ENCODE measurements around the gene STMN3.
"Not testable (repeated sequence)": the region's sequence is repeated elsewhere in the genome, so short reads cannot be mapped to it uniquely, and the experiment has no call there.

STMN3 gene

DNA sequence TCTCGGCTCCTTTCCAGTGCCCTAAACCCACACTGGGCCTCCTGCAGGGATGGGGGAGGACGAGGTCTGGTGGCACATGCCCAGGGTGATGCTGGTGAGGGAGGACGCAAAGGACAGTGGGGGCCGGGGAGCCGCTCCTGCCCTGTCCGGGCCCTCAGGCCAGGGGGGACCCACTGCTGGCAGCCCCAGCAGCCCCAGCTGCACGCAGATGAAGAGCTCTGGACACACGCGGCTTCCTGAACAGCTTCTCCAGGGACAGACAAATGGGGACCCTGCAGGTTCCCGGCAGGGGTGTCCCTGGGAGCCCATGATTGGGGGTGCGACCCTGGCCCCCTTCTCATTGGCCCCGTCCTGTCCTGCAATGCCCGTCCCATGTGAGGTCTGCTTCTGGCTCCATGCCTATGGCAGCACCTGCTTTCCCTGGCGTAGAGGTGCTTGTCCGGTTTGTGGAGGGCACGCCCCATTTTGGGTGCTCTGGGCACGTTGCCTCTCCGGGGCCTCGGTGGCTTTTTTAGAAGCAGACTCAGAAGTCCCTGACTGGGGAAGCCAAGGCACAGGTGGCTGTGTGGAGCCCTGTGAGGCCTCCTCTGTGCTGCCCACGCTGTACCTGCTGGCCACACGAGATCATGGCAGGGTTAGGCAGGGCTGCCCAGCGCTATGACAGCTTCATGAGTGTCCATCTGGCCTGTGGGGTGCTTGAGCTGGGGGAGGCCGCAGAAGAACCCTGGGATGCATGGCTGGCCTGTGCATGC lies 27.8 kb upstream of the STMN3 start:
- H3K4me3 ChIP-seq (ENCODE audit: low read depth, low read length), result no peak overlapping the region
- no peak for DNase-seq (ENCODE audit: low read depth)

DNA sequence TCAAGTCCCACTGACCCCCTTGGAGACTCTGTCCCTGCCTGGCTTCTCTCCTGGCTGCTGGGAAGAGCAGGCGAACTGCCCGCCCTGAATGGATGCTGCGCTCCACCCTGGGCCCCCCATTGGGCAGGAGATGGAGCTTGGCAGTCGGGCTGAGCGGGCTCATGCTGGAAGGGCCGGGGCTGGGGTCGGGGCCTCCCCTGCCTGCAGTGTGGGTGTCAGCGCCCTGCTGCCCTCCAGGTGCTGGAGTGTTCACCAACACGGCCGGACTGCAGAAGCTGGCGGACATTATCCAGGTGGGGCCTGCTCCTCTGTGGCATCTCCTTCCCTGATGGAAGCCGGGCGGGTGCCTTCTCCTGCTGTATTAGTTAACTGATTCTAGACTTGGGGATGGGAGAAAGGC lies 27.2 kb upstream of the STMN3 start:
- no peak overlapping the region for H3K4me3 ChIP-seq (ENCODE audit: low read depth, low read length)
- no peak for DNase-seq (ENCODE audit: low read depth)

DNA sequence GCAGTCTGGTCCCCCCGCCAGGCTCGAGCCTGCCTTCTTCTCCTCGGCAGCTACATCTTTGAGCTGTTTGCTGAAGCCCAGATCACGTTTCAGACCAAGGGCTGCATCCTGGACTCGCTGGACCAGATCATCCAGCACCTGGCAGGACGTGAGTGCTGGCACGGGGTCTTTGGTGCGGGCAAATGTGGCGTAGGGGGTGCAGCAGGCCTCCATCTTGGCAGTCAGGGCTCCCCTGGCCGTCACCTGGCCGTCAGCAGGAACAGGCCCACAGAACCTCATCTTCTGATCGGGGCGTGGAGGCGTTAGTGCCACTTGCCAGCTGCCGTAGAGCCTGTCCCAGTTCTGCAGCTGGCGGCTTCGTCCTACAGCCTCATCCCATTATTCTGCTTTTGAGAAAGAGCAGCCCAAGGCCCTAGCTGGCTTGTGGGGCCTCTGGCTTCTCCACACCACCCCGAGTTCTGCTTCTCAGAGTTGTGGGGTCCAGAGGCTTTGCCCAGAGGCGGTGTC lies 26.6 kb upstream of the STMN3 start:
- H3K4me3 ChIP-seq (ENCODE audit: low read depth, low read length), result no peak overlapping the region
- no peak for DNase-seq (ENCODE audit: low read depth)

DNA sequence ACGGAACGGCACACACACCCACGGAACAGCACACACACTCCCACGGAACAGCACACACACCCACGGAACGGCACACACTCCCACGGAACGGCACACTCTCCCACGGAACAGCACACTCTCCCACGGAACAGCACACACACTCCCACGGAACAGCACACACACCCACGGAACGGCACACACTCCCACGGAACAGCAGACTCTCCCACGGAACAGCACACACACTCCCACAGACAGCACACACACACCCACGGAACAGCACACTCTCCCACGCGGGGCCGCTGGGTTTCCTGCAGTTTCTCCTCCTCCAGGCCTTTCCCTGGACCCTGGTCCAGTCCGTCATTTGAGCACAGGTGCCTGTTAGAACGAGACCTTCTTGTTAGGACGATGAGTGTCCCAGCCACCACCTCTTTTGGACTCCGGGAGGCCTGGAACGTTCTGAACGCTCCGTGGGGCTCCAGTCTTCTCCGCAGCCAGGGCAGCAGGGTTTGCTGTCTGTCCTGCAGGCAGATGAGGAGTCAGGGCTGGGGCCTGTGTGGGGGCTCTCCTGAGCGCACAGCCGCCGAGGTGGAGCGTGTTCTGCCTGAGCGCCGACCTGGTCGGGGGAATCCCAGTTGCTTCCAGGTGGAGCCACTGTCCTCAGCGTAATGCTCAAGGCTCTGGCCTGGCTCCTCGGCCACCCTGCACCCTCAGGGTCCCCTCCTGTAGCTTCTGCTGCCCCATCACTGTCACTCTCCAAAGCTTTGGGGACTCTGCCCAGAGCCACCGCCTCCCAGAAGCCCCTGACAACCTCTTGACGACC lies 25.6 kb upstream of the STMN3 start:
- H3K4me3 ChIP-seq (ENCODE audit: low read depth, low read length), result no peak overlapping the region

DNA sequence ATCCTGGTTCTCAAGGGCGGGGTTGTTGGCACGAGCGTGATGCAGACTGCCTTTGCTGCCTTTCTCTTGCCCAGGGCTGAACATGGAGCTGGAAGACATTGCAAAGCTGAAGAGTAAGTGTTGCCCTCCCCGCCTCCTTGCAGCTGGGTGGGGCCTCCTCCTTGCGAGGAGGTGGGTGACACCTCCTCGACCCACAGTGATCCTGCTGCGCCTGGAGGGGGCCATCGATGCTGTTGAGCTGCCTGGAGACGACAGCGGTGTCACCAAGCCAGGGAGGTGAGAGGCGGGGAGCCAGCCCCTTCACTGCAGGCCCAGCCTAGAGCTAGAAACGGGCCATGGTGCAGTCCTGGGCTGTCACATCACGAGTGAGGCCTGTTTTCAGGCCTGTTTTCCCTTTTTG lies 24.8 kb upstream of the STMN3 start:
- no peak for DNase-seq (ENCODE audit: low read depth)
- H3K4me3 ChIP-seq (ENCODE audit: low read depth, low read length), result no peak overlapping the region

More for the DNA sequence above, 25.6 kb upstream of the STMN3 start:
- no peak for DNase-seq (ENCODE audit: low read depth)

DNA sequence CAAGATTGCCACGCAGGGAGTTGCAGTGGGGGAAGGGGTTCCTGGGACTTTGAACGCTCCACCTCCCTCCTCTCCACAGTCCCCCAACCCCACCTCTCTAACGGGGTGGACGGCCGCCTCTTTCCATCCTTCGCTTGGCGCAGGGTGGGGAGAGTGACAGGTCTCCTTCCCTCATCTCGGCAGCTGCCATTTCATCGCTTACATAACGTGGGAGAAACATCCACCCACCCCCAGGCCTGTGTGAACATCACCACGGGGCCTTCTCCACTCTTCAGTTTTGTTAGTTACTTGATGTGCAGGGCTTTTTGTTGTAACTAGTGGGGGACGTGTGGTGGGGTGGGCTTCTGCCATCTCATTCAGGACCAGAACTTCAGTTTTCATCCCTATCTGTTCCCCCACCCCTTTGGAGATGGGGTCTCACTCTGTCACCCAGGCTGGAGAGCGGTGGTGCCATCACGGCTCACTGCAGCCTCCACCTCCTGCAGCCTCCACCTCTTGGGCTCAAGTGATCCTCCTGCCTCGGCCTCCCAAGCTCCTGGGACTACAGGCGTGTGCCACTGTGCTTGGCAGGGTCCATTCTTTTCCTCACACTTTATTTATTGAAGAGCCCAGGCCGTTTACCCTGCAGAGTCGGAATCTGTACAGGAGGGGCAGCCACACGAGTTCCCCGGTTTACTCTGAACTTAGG lies 22.6 kb upstream of the STMN3 start:
- no peak for DNase-seq (ENCODE audit: low read depth)
- H3K4me3 ChIP-seq (ENCODE audit: low read depth, low read length), result no peak overlapping the region

DNA sequence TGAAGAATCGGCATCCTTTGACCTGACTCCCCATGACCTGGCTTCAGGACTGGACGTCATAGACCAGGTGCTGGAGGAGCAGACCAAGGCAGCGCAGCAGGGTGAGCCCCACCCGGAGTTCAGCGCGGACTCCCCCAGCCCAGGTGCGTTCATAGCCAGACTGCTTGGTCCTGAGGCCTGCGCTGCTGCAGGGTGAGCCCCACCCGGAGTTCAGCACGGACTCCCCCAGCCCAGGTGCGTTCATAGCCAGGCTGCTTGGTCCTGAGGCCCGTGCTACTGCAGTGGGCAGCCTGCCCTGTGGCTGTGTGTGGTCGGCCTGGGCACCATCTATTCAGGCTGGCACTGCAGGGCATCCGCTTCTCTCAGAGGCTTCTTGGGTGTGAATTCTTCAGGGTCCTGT lies 20.7 kb upstream of the STMN3 start:
- no peak overlapping the region for H3K4me3 ChIP-seq (ENCODE audit: low read depth, low read length)
- no peak for DNase-seq (ENCODE audit: low read depth)

DNA sequence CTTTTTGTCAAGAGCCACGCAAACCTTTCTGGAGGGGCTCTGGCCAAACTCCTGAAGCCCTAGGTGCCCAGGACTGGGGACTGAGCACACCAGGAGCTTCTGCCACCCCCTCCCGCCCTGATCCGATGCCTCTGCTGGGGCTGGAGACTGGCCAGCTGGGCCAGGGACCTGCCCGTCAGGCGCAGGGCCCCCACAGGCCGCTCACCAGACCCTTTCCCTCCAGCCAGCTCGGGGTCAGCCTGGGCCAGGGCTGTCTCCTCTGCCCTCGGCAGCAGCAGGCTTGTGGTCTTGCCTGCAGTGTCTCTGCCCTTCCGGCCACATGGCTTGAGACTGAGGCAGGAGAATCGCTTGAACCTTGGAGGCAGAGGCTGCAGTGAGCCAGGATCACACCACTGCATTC lies 19.4 kb upstream of the STMN3 start:
- DNase-seq (ENCODE audit: low read depth), result no peak
- H3K4me3 ChIP-seq (ENCODE audit: low read depth, low read length), result no peak overlapping the region

DNA sequence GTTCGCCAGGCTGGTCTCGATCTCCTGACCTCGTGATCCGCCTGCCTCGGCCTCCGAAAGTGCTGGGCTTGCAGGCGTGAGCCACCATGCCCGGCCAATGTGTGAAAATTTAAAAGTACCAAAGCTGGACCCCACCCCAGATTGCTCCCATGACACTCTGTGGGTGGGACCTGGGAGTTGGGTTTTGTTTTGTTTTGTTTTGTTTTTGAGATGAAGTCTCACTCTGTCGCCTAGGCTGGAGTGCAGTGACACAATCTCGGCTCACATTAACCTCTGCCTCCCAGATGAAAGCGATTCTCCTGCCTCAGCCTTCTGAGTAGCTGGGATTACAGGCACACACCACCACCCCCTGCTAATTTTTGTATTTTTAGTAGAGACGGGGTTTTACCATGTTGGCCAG lies 18.5 kb upstream of the STMN3 start:
- not testable (repeated sequence) for DNase-seq (ENCODE audit: low read depth); H3K4me3 ChIP-seq (ENCODE audit: low read depth, low read length)

DNA sequence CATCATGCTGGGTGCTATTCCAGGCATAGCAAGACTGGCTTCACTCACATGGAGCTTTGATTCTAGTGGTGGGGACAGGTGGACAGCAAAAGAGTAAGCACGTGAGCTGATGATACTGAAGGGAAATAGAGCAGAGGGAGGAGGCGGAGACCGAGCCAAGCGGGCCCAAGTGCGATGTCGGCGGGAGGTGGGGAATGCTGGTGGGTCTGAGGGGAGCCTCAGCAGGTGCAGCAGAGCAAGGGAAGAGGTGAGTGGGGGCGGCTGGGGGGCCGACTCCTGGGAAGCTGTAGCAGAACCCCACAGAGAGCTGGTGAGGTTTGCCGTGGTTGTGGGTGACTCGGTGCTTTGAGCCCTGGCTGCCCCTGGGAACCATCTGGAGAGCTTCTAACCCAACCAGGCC lies 15.1 kb upstream of the STMN3 start:
- no peak overlapping the region for H3K4me3 ChIP-seq (ENCODE audit: low read depth, low read length)

DNA sequence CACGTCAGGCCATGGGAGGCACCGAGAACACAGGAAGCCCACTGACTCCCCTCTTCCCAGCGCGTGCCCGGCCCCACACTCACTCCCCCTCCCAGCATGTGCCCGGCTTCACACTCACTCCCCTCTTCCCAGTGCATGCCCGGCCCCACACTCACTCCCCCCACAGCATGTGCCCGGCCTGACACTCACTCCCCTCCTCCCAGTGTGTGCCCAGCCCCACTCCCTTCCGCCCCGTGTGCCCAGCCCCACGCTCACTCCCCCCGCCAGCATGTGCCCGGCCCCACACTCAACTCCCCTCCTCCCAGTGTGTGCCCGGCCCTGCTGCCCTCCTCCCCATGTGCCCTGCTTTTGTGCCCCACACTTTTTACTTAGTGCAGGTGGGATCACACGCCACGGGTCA lies 14.6 kb upstream of the STMN3 start:
- no peak overlapping the region for H3K4me3 ChIP-seq (ENCODE audit: low read depth, low read length)
- DNase-seq (ENCODE audit: low read depth), result no peak

More for the DNA sequence above, 15.1 kb upstream of the STMN3 start:
- DNase-seq (ENCODE audit: low read depth), result no peak

DNA sequence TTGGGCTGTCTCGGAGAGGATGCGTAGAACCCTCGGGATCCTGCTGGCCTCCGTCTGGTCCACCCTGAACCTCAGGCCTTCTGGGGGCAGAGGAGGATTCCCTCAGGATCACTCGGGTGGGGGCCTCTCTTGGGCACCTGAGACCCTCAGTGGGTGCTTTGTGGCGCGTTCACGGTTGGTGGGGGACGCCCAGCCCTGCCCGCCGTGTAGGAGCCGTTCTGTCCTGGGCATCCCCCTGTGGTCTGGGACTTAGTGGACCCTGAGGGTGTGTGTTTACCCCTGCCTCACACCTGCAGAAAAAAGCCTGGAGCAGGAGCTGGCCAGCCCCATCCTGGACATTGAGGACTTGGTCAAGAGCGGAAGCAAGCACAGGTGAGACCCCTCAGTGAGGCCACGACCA lies 12.5 kb upstream of the STMN3 start:
- no peak overlapping the region for H3K4me3 ChIP-seq (ENCODE audit: low read depth, low read length)

DNA sequence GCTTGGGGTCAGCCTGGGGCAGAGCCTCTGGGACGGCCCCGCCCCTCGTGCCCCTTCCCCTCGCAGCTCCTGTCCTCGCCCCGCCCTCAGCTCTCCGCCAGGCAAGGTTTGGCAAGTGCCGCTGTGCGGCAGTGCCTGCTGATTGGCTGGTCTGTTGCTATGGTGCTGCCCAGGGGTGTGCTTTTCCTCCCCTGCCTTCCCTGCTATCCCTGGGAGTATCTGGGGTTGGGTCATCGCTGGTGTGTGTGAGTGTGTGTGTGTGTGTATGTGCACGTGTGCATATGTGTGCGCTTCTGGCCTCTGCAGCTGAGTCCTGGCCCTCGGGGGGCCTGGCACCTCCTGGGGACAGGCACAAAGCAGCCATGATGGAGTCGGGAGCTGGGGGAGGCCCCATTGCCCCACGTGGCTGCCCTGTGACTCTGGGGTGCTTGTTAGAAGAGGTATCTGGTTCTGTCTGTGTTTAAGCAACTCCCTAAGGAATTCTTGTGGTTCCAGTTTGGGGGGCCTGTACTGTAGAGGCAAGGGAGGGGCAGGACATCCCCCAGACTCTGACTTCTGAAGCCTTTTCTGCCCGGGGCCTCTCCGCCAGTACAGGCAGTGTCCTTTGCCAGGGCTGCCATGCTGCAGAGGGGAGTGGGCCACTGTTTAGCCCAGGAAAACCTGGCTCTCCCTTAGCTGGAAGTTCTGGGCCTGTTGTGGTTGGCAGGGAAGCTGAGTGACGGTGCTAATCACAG lies 11.8 kb upstream of the STMN3 start:
- H3K4me3 ChIP-seq (ENCODE audit: low read depth, low read length), result no peak overlapping the region
- no peak for DNase-seq (ENCODE audit: low read depth)

More for the DNA sequence above, 12.5 kb upstream of the STMN3 start:
- no peak for DNase-seq (ENCODE audit: low read depth)

DNA sequence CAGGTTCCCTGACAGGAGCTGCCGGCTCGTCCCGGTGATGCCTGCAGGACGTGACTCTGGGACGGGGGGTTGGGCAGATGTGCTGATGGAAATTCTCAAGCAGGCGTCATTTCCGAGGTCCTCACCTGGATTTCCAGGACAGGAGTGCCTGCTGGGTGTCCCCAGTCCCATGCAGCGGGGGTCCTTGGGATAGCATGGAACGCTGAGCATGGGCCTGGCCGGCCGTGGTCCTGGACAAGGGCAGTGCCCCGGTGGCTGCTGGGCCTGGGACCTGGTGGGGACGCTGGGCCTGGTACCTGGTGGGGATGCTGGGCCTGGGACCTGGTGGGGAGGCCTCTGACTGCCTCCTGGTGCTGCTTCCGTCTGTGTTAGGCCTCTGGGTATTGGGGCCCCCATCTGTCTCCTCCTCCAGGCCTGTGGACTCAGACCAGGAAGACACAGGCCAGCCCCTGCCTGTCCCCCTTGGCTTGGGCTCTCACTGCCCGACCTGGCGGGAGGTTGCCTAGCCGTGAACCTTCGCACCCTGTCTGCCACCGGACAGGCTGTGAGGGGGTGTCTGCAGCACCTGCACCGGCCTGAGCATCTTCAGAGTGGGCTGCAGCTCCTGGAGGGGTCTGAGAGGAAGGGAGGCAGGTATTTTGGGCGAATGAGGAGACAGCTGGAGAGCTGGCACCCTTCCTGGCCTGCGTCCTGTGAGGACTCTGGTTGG lies 11.1 kb upstream of the STMN3 start:
- DNase-seq (ENCODE audit: low read depth), result no peak
- no peak overlapping the region for H3K4me3 ChIP-seq (ENCODE audit: low read depth, low read length)

DNA sequence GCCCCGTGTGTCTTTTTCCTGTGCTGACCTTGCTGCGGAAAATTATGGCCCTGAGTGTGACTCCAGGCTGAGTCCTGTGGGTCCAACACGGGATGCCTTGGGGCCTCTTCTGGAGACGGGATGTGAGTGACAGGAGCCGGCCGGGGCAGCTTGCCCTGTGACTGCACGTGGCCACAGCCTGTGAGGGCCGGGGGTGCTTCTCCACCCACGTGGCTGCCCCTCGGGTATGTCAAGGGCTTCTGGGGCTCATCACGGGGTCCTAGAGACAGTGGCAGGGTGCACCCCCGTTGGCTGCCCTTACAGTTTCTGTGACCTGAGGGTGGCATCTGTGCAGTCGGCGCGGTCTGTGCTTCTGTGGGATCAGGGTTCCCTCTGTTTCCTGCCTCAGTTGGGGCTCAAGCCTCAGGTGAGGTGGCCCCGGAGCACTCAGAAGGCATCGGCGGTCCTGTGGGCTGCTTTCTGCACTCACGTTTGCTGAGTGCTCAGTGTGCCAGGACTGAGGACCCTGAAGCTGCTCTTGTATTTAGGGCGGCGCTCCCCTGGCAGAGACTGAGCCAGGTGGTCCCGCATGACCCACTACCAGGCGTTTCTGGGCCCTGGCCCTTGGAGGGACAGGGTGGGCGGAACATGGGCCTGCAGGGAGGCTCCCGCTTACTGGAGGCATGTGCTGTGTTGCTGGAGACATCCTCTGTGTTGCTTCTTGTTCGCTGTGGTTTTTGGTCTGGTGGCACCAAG lies 10.3 kb upstream of the STMN3 start:
- no peak for DNase-seq (ENCODE audit: low read depth)
- no peak overlapping the region for H3K4me3 ChIP-seq (ENCODE audit: low read depth, low read length)

DNA sequence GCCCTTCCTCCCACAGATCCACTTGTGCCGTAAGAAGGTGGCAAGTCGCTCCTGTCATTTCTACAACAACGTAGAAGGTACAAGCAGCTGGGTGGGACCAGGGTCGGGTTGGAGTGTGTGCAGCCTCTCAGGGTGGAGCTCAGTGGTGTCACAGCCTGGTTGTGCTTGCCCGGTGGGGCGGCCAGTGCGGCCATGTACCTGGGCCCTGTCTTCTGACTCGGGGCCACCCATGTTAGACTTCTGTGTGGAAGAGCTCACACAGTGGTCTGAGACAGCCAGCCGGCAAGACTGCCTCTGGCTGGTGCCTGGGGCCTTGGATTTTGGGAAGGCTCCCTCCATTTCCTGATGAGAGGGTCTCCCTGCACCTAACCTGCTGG lies 9.6 kb upstream of the STMN3 start:
- H3K4me3 ChIP-seq (ENCODE audit: low read depth, low read length), result no peak overlapping the region
- no peak for DNase-seq (ENCODE audit: low read depth)

DNA sequence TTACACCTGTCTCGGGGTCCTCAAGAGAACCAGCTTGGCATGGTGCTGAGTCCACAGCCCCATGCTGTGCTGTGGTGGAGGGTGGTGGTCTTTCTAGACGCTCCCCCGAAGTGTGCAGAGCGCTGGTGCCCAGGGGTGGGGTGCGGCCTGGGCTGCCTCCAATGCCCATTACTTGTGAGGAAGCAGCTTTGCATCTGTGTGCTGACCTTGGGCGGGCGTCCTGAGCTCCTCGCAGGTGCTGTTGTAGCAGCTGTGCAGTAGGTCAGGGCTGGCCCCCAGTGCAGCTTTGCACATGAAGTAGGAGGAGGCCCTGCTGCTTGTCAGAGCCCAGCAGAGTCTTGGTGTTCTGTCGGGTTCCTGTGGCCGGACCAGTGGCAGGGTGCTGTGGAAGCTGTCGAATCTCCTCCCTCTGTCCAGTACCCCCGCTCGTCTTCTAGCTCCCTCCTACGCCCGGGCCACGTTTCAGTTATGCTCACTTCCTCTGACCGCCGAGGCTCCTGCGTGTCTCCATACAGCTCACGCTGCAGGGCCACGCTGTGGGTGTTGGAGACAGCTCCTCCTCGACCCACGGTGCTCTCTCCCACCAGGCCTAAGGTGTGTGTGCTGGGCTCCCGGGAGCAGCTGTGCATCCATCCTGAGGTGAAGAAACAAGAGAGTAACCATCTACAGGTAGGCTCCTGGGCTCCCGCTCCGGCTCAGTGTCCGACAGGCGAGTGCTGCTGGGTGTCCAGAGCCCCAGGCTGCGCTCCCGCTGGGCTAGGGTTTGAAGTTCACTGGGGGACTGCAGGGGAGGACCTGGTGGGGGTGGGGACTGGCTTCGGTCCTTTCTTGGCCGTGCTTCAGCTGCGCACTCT lies 9.0 kb upstream of the STMN3 start:
- H3K4me3 ChIP-seq (ENCODE audit: low read depth, low read length), result no peak overlapping the region
- DNase-seq (ENCODE audit: low read depth), result no peak

DNA sequence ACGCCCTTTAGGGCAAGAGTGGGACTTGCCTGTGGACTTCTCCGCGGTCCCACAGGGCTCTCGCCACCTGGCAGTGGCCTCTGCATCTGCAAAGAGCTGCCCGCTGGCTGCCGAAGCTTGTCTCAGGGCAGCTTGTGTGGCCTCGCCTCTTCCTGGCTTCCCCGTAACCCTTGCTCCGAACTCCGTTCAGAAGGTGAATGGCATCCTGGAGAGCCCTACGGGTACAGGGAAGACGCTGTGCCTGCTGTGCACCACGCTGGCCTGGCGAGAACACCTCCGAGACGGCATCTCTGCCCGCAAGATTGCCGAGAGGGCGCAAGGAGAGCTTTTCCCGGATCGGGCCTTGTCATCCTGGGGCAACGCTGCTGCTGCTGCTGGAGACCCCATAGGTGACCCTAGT lies 7.9 kb upstream of the STMN3 start:
- DNase-seq (ENCODE audit: low read depth), result no peak

More for the DNA sequence above, 7.9 kb upstream of the STMN3 start:
- H3K4me3 ChIP-seq (ENCODE audit: low read depth, low read length), result no peak overlapping the region
